ENCODE measurements around the gene STRA6.
A peak's percentile ranks its signal among the peaks of the same experiment; 100 is the strongest.

The STRA6 gene

DNA sequence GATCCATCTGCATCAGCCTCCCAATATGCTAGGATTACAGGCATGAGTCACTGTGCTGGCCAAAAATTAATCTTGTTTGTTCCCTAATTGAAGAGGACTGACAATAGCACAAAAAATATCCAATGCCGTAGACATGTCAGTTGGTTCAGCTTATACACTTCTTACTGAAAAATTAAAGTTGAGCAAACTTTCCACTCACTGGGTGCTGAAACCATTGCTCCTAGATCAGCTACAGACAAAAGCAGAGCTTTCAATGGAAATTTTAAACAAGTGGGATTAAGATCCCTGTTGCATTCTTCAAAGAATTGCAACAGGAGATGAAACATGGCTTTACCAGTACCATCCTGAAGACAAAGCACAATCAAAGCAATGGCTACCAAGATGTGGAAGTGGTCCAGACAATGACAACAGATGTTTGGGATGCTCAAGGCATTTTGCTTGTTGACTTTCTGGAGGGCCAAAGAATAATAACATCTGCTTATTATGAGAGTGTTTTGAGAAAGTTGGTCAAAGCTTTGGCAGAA lies 56.2 kb downstream of the STRA6 start:
- ChIA-PET POLR2A (no interaction called here), CTCF (interaction anchor here (0.6 kb wide), 1 partner anchor 1663 kb away, joined by 3 read pairs; no protein-coding TSS in a partner anchor)
- TF ChIP-seq CTBP1 (IDR thresholded peaks at IDR 0.05; ENCODE audit: borderline replicate concordance) (no peak), SUZ12 (IDR thresholded peaks at IDR 0.05) (no peak), FOXM1 (IDR thresholded peaks at IDR 0.05; ENCODE audit: borderline replicate concordance) (no peak), L3MBTL2 (conservative IDR thresholded peaks at IDR 0.05) (no peak), TARDBP (IDR thresholded peaks at IDR 0.05) (no peak), BHLHE40 (IDR thresholded peaks at IDR 0.05; ENCODE audit: borderline replicate concordance) (no peak)
- TF ChIP-seq, protein P1, sequence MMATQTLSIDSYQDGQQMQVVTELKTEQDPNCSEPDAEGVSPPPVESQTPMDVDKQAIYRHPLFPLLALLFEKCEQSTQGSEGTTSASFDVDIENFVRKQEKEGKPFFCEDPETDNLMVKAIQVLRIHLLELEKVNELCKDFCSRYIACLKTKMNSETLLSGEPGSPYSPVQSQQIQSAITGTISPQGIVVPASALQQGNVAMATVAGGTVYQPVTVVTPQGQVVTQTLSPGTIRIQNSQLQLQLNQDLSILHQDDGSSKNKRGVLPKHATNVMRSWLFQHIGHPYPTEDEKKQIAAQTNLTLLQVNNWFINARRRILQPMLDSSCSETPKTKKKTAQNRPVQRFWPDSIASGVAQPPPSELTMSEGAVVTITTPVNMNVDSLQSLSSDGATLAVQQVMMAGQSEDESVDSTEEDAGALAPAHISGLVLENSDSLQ (IDR thresholded peaks at IDR 0.05) = no peak
- DNase-seq (ENCODE audit: extremely low spot score) = no peak

- no peak for TF ChIP-seq HDGF (IDR thresholded peaks at IDR 0.05; ENCODE audit: borderline replicate concordance)
- TF ChIP-seq CTBP1 (IDR thresholded peaks at IDR 0.05; ENCODE audit: borderline replicate concordance) = no peak
- no peak for TF ChIP-seq ARNT (IDR thresholded peaks at IDR 0.05)
- peak; percentile 39 for DNase-seq (ENCODE audit: extremely low spot score)
- CTCF ChIA-PET = interaction anchor here (0.6 to 1.8 kb wide), 7 partner anchors 15 to 342 kb away, joined by 3 to 9 read pairs (median 5); partner anchors contain the start of gene STRA6
- POLR2A ChIA-PET = interaction anchor here (1.1 to 1.4 kb wide), 2 partner anchors 9 to 12 kb away, joined by 3 to 6 read pairs; no protein-coding TSS in a partner anchor
Measured at GRCh38 chr15:74144153-74144775, 58.3 kb downstream of the STRA6 start.

- ChIA-PET POLR2A (no interaction called here), CTCF (no interaction called here)
- no peak for TF ChIP-seq TARDBP (IDR thresholded peaks at IDR 0.05)
- TF ChIP-seq SUZ12 (IDR thresholded peaks at IDR 0.05) = no peak
- no peak for TF ChIP-seq FOXM1 (IDR thresholded peaks at IDR 0.05; ENCODE audit: borderline replicate concordance)
- no peak for TF ChIP-seq FOXK2 (IDR thresholded peaks at IDR 0.05)
- no peak for TF ChIP-seq SP1 (IDR thresholded peaks at IDR 0.05)
- TF ChIP-seq ARNT (IDR thresholded peaks at IDR 0.05) = no peak
- TF ChIP-seq L3MBTL2 (conservative IDR thresholded peaks at IDR 0.05) = no peak
- no peak for TF ChIP-seq CTBP1 (IDR thresholded peaks at IDR 0.05; ENCODE audit: borderline replicate concordance)
- no peak for TF ChIP-seq ZNF384 (IDR thresholded peaks at IDR 0.05)
- TF ChIP-seq BHLHE40 (IDR thresholded peaks at IDR 0.05; ENCODE audit: borderline replicate concordance) = no peak
- no peak for TF ChIP-seq NFRKB (IDR thresholded peaks at IDR 0.05)
- TF ChIP-seq LEF1 (IDR thresholded peaks at IDR 0.05; ENCODE audit: borderline replicate concordance) = no peak
- DNase-seq (ENCODE audit: extremely low spot score) = no peak
Measured at GRCh38 chr15:74141591-74141990, 61.0 kb downstream of the STRA6 start.

DNA sequence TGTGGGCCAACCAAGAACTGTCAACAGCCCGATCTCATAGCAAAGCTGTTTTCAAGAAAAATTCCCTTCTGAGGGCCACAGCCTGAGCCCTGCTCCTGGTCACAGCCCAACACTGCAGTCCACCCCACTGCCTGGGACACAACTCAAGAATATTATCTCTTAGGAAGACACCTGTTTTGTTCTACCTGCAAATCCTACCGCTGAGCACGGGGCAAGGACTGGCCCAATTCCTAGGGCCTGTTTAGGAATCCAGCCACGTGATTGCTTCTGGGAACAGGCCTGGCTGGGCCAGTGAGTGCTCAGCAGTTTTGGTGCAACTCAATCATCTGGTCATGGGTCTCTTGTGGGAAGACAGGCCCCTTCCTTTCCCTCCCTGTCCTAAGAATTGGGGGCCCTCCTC lies 63.9 kb downstream of the STRA6 start:
- ChIA-PET CTCF (interaction anchor here (1.1 kb wide), 1 partner anchor 11 kb away, joined by 4 read pairs; no protein-coding TSS in a partner anchor), POLR2A (no interaction called here)
- DNase-seq (ENCODE audit: extremely low spot score) = no peak
- no peak for TF ChIP-seq BHLHE40 (IDR thresholded peaks at IDR 0.05; ENCODE audit: borderline replicate concordance)
- TF ChIP-seq FOXK2 (IDR thresholded peaks at IDR 0.05) = no peak
- no peak for TF ChIP-seq ELF4 (IDR thresholded peaks at IDR 0.05)
- TF ChIP-seq NFRKB (IDR thresholded peaks at IDR 0.05) = no peak
- TF ChIP-seq HDGF (IDR thresholded peaks at IDR 0.05; ENCODE audit: borderline replicate concordance) = no peak
- no peak for TF ChIP-seq ZNF384 (IDR thresholded peaks at IDR 0.05)
- no peak for TF ChIP-seq SUZ12 (IDR thresholded peaks at IDR 0.05)
- TF ChIP-seq L3MBTL2 (conservative IDR thresholded peaks at IDR 0.05) = no peak
- no peak for TF ChIP-seq FOXA1 (IDR thresholded peaks at IDR 0.05)
- no peak for TF ChIP-seq FOXM1 (IDR thresholded peaks at IDR 0.05; ENCODE audit: borderline replicate concordance)
- TF ChIP-seq LEF1 (IDR thresholded peaks at IDR 0.05; ENCODE audit: borderline replicate concordance) = no peak
- no peak for TF ChIP-seq ARNT (IDR thresholded peaks at IDR 0.05)
- TF ChIP-seq TARDBP (IDR thresholded peaks at IDR 0.05) = no peak
- TF ChIP-seq CTBP1 (IDR thresholded peaks at IDR 0.05; ENCODE audit: borderline replicate concordance) = no peak
- no peak for TF ChIP-seq SP1 (IDR thresholded peaks at IDR 0.05)
- TF ChIP-seq, protein P1 (IDR thresholded peaks at IDR 0.05) = no peak

- ChIA-PET POLR2A (no interaction called here), CTCF (interaction anchor here (0.7 kb wide), 1 partner anchor 108 kb away, joined by 3 read pairs; no protein-coding TSS in a partner anchor)
- no peak for TF ChIP-seq FOXM1 (IDR thresholded peaks at IDR 0.05; ENCODE audit: borderline replicate concordance)
- TF ChIP-seq ELF4 (IDR thresholded peaks at IDR 0.05) = no peak
- TF ChIP-seq FOXK2 (IDR thresholded peaks at IDR 0.05) = no peak
- TF ChIP-seq, protein P1 (IDR thresholded peaks at IDR 0.05) = no peak
- TF ChIP-seq L3MBTL2 (conservative IDR thresholded peaks at IDR 0.05) = no peak
- no peak for DNase-seq (ENCODE audit: extremely low spot score)
Measured at GRCh38 chr15:74137537-74137894, 65.1 kb downstream of the STRA6 start.

GRCh38 chr15:74136814-74137536 lies 65.6 kb downstream of the STRA6 start:
- CTCF ChIA-PET = no interaction called here
- DNase-seq (ENCODE audit: extremely low spot score) = no peak
- POLR2A ChIA-PET = no interaction called here

More at GRCh38 chr15:74136814-74137536, 65.6 kb downstream of the STRA6 start:
- TF ChIP-seq BHLHE40 (IDR thresholded peaks at IDR 0.05; ENCODE audit: borderline replicate concordance) = no peak
- no peak for TF ChIP-seq FOXK2 (IDR thresholded peaks at IDR 0.05)
